HCT116 (cell line): ENCODE results near the gene SPOCK3. TPM values are rescaled to one million over a fixed set of nuclear protein-coding genes. Genes with fewer than 3 reads are reported as not detected.

Experiments used
- ATAC-seq: fragments of 200-7000 bp; cut with Tn5 transposase; 2 replicates; pipeline ENCODE4 v1.9.1; 2020; ENCODE audit warnings: mild to moderate bottlenecking, moderate library complexity
- BruUV-seq: library from RNA; stranded (reverse); fragments of 400-500 nt; replicated peaks from 2 replicates; lab custom pipeline; 2021; lab: Mats Ljungman, UMichigan
- CTCF ChIA-PET: fragments of 300-600 bp; sonication (Branson Sonifier 250); formaldehyde crosslinking; loops from one replicate; lab custom pipeline; 2021; ENCODE audit warnings: antibody characterized with exemption; lab: Charles Lee
- POLR2A ChIA-PET: fragments of 300-600, 350-600 bp; sonication (Branson Sonifier 250); formaldehyde crosslinking; loops from one replicate; lab custom pipeline; 2021; ENCODE audit warnings: antibody characterized with exemption; lab: Charles Lee
- RAD21 ChIA-PET, 2 experiments: fragments of 300-600 bp; sonication (Branson Sonifier 250); formaldehyde crosslinking; loops; one replicate each; lab custom pipeline; 2023; ENCODE audit warnings: low total read pairs in 2 of 2; ENCODE audit not compliant: uncharacterized antibody in 2 of 2, unreplicated experiment in 2 of 2, low non-redundant PET in 1 of 2; lab: Charles Lee
- DNase-seq: peaks from one replicate; pipeline ENCODE4 v3.0.0-alpha.2; 2010; ENCODE audit warnings: low read depth, low spot score
- H2AFZ ChIP-seq: fragments of 200-600 bp; shearing (Covaris generic), sonication (generic); 2 replicates; pipeline ENCODE4 v1.6.1; 2017; ENCODE audit warnings: low read depth, mixed run types, mixed read lengths, antibody characterized with exemption, low read length; ENCODE audit not compliant: poor library complexity, severe bottlenecking
- H3K27ac ChIP-seq: 2 replicates; pipeline ENCODE4 v1.5.1; 2012; ENCODE audit warnings: low read depth, low read length
- H3K27me3 ChIP-seq: fragments of 200-600 bp; sonication (generic); 2 replicates; pipeline ENCODE4 v1.6.1; 2016; ENCODE audit warnings: mixed run types, low read length, mixed read lengths; ENCODE audit not compliant: insufficient read depth
- H3K36me3 ChIP-seq, 2 experiments: fragments of 200-500 bp in 1 of 2; fragments of 200-600 bp in 1 of 2; sonication (Bioruptor generic) in 1 of 2; sonication (generic) in 1 of 2; 2 replicates each; pipeline versions ENCODE4 v1.5.1 to v1.6.1; 2014 to 2016; ENCODE audit warnings: low read length in 2 of 2, inconsistent platforms in 1 of 2, mixed read lengths in 1 of 2, mixed run types in 1 of 2; ENCODE audit not compliant: insufficient read depth in 2 of 2, control insufficient read depth in 1 of 2
- H3K4me1 ChIP-seq, 2 experiments: fragments of 200-600 bp in 1 of 2; sonication (generic) in 1 of 2; 2 replicates each; pipeline versions ENCODE4 v1.5.1 to v1.6.1; 2012 to 2017; ENCODE audit warnings: low read length in 2 of 2, inconsistent platforms in 1 of 2, mild to moderate bottlenecking in 1 of 2, mixed read lengths in 1 of 2, mixed run types in 1 of 2, moderate library complexity in 1 of 2; ENCODE audit not compliant: insufficient read depth in 2 of 2, control insufficient read depth in 1 of 2
- H3K4me2 ChIP-seq: fragments of 200-600 bp; sonication (generic); 2 replicates; pipeline ENCODE4 v1.6.1; 2017; ENCODE audit warnings: mixed run types, low read length, mixed read lengths
- H3K4me3 ChIP-seq, 2 experiments: fragments of 200-600 bp in 1 of 2; sonication (generic) in 1 of 2; replicated peaks in 1 of 2; 2 replicates each; pipeline ENCODE4 v1.5.1; 2011 to 2016; ENCODE audit warnings: low read length in 2 of 2, control low read depth in 1 of 2, low read depth in 1 of 2, mild to moderate bottlenecking in 1 of 2, mixed read lengths in 1 of 2, mixed run types in 1 of 2
- H3K79me2 ChIP-seq: fragments of 200-600 bp; sonication (generic); 2 replicates; pipeline ENCODE4 v1.6.1; 2017; ENCODE audit warnings: mild to moderate bottlenecking, mixed run types, low read length, moderate library complexity, mixed read lengths; ENCODE audit not compliant: insufficient read depth
- H3K9ac ChIP-seq: fragments of 200-600 bp; sonication (generic); 2 replicates; pipeline ENCODE4 v1.6.1; 2016; ENCODE audit warnings: low read length, mixed read lengths
- H3K9me2 ChIP-seq: fragments of 200-600 bp; sonication (generic), shearing (Covaris generic); 2 replicates; pipeline ENCODE4 v1.6.1; 2017; ENCODE audit warnings: mixed run types, mild to moderate bottlenecking, moderate library complexity; ENCODE audit not compliant: insufficient read depth
- H3K9me3 ChIP-seq, 2 experiments: fragments of 200-500 bp in 1 of 2; fragments of 200-600 bp in 1 of 2; sonication (Bioruptor generic) in 1 of 2; sonication (generic) in 1 of 2; 2 replicates each; pipeline ENCODE4 v1.6.1; 2014 to 2017; ENCODE audit warnings: low read length in 2 of 2, mixed read lengths in 2 of 2, inconsistent platforms in 1 of 2, low read depth in 1 of 2, mild to moderate bottlenecking in 1 of 2, mixed run types in 1 of 2, moderate library complexity in 1 of 2; ENCODE audit not compliant: control insufficient read depth in 1 of 2, insufficient read depth in 1 of 2
- H4K20me1 ChIP-seq: fragments of 200-600 bp; sonication (generic), shearing (Covaris generic); 2 replicates; pipeline ENCODE4 v1.6.1; 2017; ENCODE audit warnings: mixed run types, mild to moderate bottlenecking, moderate library complexity; ENCODE audit not compliant: insufficient read depth
- CBX3 ChIP-seq: IDR thresholded peaks from 2 replicates; pipeline ENCODE4 v1.6.1; 2012; ENCODE audit warnings: low read depth
- CEBPB ChIP-seq: IDR thresholded peaks from 2 replicates; pipeline ENCODE4 v1.6.1; 2012; ENCODE audit warnings: low read depth
- EZH2 ChIP-seq: fragments of 200-600 bp; sonication (generic); IDR thresholded peaks from 2 replicates; pipeline ENCODE4 v1.6.1; 2017; ENCODE audit warnings: antibody characterized with exemption, mixed run types
- POLR2A ChIP-seq: IDR thresholded peaks from 2 replicates; pipeline ENCODE4 v1.7.0; 2011; ENCODE audit warnings: borderline replicate concordance; ENCODE audit not compliant: insufficient read depth, insufficient read length; ENCODE audit errors: extremely low read depth
- RAD21 ChIP-seq: IDR thresholded peaks from 2 replicates; pipeline ENCODE4 v1.6.1; 2012; ENCODE audit warnings: low read depth, mild to moderate bottlenecking
- REST ChIP-seq: IDR thresholded peaks from 2 replicates; pipeline ENCODE4 v1.6.1; 2012; ENCODE audit warnings: low read depth
- SIN3A ChIP-seq: IDR thresholded peaks from 2 replicates; pipeline ENCODE4 v1.6.1; 2012; ENCODE audit warnings: low read depth
- SP1 ChIP-seq: IDR thresholded peaks from 2 replicates; pipeline ENCODE4 v1.6.1; 2012; ENCODE audit warnings: low read depth
- SRF ChIP-seq: IDR thresholded peaks from 2 replicates; pipeline ENCODE4 v1.6.1; 2012; ENCODE audit warnings: low read depth
- TCF7L2 ChIP-seq: IDR thresholded peaks from 2 replicates; pipeline ENCODE4 v1.7.0; 2011; ENCODE audit warnings: borderline replicate concordance, inconsistent platforms; ENCODE audit not compliant: insufficient read depth, insufficient read length; ENCODE audit errors: extremely low read depth
- ZFX ChIP-seq: fragments of 450-650 bp; IDR thresholded peaks from 2 replicates; pipeline ENCODE4 v1.6.1; 2017
- intact Hi-C: fragments of 100-400 bp; cut with micrococcal nuclease; formaldehyde crosslinking; loops from 2 replicates; pipeline ENCODE4 v1.10.0; 2022
- total RNA-seq: library from RNA; stranded (reverse); gene quantifications from one replicate; pipeline ENCODE4 v1.2.1, GENCODE V29; 2021; ENCODE audit not compliant: unreplicated experiment

SPOCK3 gene
- total RNA-seq, 1 experiment from 2014 or later: 1.7 TPM

GRCh38 chr4:166980419-166980818, 253.9 kb downstream of the SPOCK3 start:
- TF ChIP-seq POLR2A (no peak), RAD21 (no peak), EZH2 (no peak), CEBPB (no peak), SP1 (no peak), SRF (no peak), ZFX (no peak), SIN3A (no peak), REST (no peak), TCF7L2 (no peak), CBX3 (no peak)
- H3K27me3 ChIP-seq: no peaks in the 10 kb centered on the region
- POLR2A ChIA-PET: no interaction called here
- H3K9ac ChIP-seq: no peak overlapping the region
- no peak overlapping the region for H3K4me3 ChIP-seq
- ATAC-seq: no peak
- no peaks in the 10 kb centered on the region for H3K9me3 ChIP-seq
- no peak overlapping the region for H2AFZ ChIP-seq
- RAD21 ChIA-PET: no interaction called here
- H3K79me2 ChIP-seq: no peaks in the 10 kb centered on the region
- BruUV-seq: no TSS peak
- H3K9me2 ChIP-seq: no peaks in the 10 kb centered on the region
- no peak overlapping the region for H3K4me2 ChIP-seq
- intact Hi-C loops: no loop called here
- H4K20me1 ChIP-seq: no peaks in the 10 kb centered on the region
- CTCF ChIA-PET: interaction anchor here (0.5 kb wide), 1 partner anchor 346 kb away, joined by 6 read pairs; no protein-coding TSS in a partner anchor
- H3K36me3 ChIP-seq: no peaks in the 10 kb centered on the region
- H3K27ac ChIP-seq: no peak overlapping the region
- DNase-seq: no peak
- no peaks in the 10 kb centered on the region for H3K4me1 ChIP-seq
